ENCODE results near the gene SFSWAP.

The SFSWAP gene

GRCh38 chr12:131836714-131837397 is 126.0 kb downstream of the SFSWAP start:
- no peak for DNase-seq

DNA sequence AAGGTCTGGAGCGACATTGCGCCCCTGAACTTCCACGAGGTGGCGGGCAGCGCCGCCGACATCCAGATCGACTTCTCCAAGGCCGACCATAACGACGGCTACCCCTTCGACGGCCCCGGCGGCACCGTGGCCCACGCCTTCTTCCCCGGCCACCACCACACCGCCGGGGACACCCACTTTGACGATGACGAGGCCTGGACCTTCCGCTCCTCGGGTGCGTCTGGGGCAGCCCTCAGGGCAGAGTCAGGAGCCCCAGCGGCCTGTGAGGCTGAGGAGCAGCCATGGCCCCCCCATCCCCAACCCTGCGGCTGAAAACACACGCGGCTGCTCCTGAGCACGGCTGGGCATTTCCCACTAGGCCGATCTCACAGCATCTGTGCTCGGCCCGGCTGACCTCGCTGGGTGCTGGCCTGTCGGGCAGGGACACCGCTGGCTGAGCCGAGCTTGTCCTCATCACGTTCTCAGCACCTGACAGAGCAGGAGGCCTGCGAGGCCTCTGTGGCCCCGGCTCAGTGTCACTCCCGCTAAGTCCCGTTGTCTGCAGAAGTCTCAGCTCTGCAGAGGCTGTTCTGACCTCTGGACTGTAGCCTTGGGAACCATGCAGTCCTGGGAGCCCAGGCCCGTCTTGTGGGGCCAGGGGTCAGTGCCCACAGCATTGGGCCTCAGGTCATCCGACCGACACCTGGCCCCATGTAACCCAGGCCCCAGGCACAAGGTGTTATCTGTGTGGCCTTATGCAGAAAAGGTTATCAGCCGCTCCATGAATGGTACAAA is 129.9 kb downstream of the SFSWAP start:
- DNase-seq: no peak

GRCh38 chr12:131841547-131841946 is 130.7 kb downstream of the SFSWAP start:
- DNase-seq: no peak

DNA sequence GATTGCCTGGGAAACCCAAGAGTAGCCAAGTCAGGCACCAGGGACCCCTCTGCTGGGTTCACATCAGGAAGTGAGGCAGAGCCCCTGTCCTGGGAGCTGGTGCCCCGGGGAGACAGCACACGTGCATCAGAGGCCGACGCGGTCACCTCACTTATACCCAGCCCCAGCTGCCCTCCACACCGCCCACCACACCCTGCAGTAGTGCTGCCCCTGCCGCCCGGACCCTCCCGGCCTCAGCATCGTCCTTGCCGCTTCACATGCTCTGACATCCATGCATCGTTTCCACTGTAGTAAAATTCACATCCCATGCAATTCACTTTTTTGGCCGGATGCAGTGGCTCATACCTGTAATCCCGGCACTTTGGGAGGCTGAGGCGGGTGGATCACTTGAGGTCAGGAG is 131.3 kb downstream of the SFSWAP start:
- no peak for DNase-seq

DNA sequence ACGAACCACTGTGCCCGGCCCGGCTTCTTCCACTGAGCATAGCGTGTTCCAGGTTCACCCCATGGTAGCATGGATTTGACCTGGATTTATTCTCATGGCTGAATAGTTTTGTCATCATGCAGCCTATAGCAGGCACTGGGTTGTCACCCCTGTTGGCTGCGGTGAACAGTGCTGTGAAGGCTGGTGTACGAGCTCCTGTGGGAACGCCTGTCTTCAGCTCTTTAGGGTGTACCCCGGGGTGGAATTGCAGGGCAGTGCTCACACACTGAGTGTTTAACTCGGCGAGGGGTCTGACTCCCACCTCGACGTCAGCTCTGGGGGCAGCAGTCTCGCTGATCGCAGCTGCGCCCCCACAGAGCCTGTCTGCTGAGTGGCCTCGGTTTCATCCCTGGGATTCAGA is 132.6 kb downstream of the SFSWAP start:
- no peak for DNase-seq

DNA sequence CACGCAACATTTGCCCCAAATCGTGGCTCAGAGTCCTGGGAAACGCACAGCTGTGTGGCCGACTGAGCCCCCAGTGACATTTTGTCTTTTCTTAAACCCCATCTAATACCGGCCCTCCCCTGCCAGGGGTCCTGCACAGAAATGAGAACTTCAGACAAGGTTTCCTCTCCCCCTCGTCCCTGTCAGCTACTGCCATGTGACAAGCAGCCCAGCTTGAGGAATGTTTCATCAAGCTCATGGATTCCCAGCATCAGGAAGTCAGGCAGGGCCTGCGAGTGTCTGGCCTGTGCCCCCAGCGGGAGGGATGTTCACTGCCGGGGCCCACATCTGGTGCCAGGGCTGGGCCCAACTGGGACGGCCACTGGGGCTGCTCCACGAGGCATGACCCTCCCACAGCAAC is 133.2 kb downstream of the SFSWAP start:
- DNase-seq: no peak

GRCh38 chr12:131844656-131845055 is 133.8 kb downstream of the SFSWAP start:
- DNase-seq: no peak

DNA sequence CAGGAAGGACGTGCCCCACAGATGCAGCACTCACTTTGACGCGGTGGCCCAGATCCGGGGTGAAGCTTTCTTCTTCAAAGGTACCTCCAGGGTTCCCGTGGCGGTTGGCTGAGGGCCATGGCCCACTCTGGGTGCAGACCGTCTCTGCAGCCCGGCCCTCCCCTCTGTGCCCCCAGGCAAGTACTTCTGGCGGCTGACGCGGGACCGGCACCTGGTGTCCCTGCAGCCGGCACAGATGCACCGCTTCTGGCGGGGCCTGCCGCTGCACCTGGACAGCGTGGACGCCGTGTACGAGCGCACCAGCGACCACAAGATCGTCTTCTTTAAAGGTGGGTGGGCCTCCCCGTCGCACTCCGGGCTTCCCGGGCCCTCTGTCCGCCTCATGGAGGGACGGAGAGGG is 134.2 kb downstream of the SFSWAP start:
- no peak for DNase-seq

GRCh38 chr12:131847456-131847855 is 136.6 kb downstream of the SFSWAP start:
- no peak for DNase-seq

GRCh38 chr12:131848753-131849152 is 137.9 kb downstream of the SFSWAP start:
- DNase-seq: no peak
